B cell (primary cell): ENCODE measurements around the gene TP53. TPM values are rescaled to one million over a fixed set of nuclear protein-coding genes. Genes with fewer than 3 reads are reported as not detected.

Source experiments
- ATAC-seq: fragments of 200-7000 bp; cut with Tn5 transposase; one replicate; pipeline ENCODE4 v1.10.0; 2021; ENCODE audit warnings: low read depth, mild to moderate bottlenecking, moderate number of reproducible peaks, moderate library complexity
- CTCF ChIA-PET: fragments of 350-600 bp; sonication (Branson Sonifier 250); formaldehyde crosslinking; loops from one replicate; lab custom pipeline; 2021; ENCODE audit warnings: antibody characterized with exemption, inconsistent platforms; lab: Charles Lee
- POLR2A ChIA-PET: fragments of 350-600 bp; sonication (Branson Sonifier 250); formaldehyde crosslinking; loops from one replicate; lab custom pipeline; 2021; ENCODE audit warnings: antibody characterized with exemption; lab: Charles Lee
- DNase-seq: peaks from one replicate; pipeline ENCODE4 v3.0.0; 2013
- H2AFZ ChIP-seq: 2 replicates; pipeline ENCODE4 v1.6.1; 2012; ENCODE audit warnings: mild to moderate bottlenecking, low read depth, low read length; ENCODE audit not compliant: insufficient read depth, poor library complexity, severe bottlenecking
- H3K27ac ChIP-seq, 2 donors: 1 replicate in 1 of 2; 2 replicates in 1 of 2; pipeline ENCODE4 v1.5.1; 2012 to 2013; ENCODE audit warnings: low read length in 2 of 2, mild to moderate bottlenecking in 2 of 2, moderate library complexity in 1 of 2
- H3K27me3 ChIP-seq, 4 experiments: fragments of 200-600 bp in 1 of 4; sonication (generic) in 1 of 4; replicated peaks in 1 of 4; 1 replicate in 2 of 4; 2 replicates in 2 of 4; pipeline versions ENCODE4 v1.6.1 to v1.7.0; 2013 to 2016; ENCODE audit warnings: low read length in 3 of 4, mild to moderate bottlenecking in 2 of 4, mixed read lengths in 1 of 4, moderate library complexity in 1 of 4; ENCODE audit not compliant: insufficient read depth in 4 of 4, control insufficient read depth in 3 of 4; ENCODE audit errors: control extremely low read depth in 1 of 4
- H3K36me3 ChIP-seq, 2 experiments: replicated peaks in 1 of 2; 1 replicate in 1 of 2; 2 replicates in 1 of 2; pipeline versions ENCODE4 v1.6.1 to v1.7.1; 2013; ENCODE audit warnings: low read length in 1 of 2; ENCODE audit not compliant: insufficient read depth in 2 of 2, control insufficient read depth in 1 of 2; ENCODE audit errors: control extremely low read depth in 1 of 2, extremely low read depth in 1 of 2
- H3K4me1 ChIP-seq, 2 donors: fragments of 200-600 bp in 1 of 2; sonication (generic) in 1 of 2; 1 replicate in 1 of 2; 2 replicates in 1 of 2; pipeline versions ENCODE4 v1.5.1 to v1.6.1; 2013 to 2017; ENCODE audit warnings: low read length in 2 of 2; ENCODE audit not compliant: control insufficient read depth in 2 of 2, insufficient read depth in 2 of 2
- H3K4me2 ChIP-seq: replicated peaks from 2 replicates; pipeline ENCODE3; 2012; ENCODE audit warnings: mild to moderate bottlenecking, low read depth, low read length; ENCODE audit not compliant: poor library complexity, severe bottlenecking
- H3K4me3 ChIP-seq, 5 experiments: fragments of 200-600 bp in 1 of 5; sonication (generic) in 1 of 5; 1 replicate in 3 of 5; 2 replicates in 2 of 5; pipeline versions ENCODE4 v1.5.1 to v1.7.0; 2011 to 2016; ENCODE audit warnings: low read length in 4 of 5, mild to moderate bottlenecking in 4 of 5, low read depth in 2 of 5, control low read depth in 1 of 5, moderate library complexity in 1 of 5; ENCODE audit not compliant: insufficient read depth in 1 of 5; ENCODE audit errors: control extremely low read depth in 1 of 5, extremely low read depth in 1 of 5
- H3K79me2 ChIP-seq: fragments of 200-600 bp; sonication (generic); one replicate; pipeline ENCODE4 v1.6.0; 2016; ENCODE audit warnings: low read length; ENCODE audit not compliant: control insufficient read depth, insufficient read depth
- H3K9ac ChIP-seq: fragments of 200-600 bp; sonication (generic); 2 replicates; pipeline ENCODE4 v1.6.1; 2017; ENCODE audit warnings: mild to moderate bottlenecking, low read length, moderate library complexity
- H3K9me3 ChIP-seq, 3 donors: one replicate each; pipeline versions ENCODE4 v1.6.1 to v1.7.1; 2013; ENCODE audit warnings: low read length in 2 of 3; ENCODE audit not compliant: control insufficient read depth in 2 of 3, insufficient read depth in 1 of 3; ENCODE audit errors: control extremely low read depth in 1 of 3
- H4K20me1 ChIP-seq: 2 replicates; pipeline ENCODE4 v1.6.0; 2012; ENCODE audit warnings: mild to moderate bottlenecking, low read length; ENCODE audit not compliant: insufficient read depth, control insufficient read depth, poor library complexity, severe bottlenecking
- H3K27ac Mint-ChIP-seq: one replicate; pipeline ENCODE4 v1.8.0; 2021; ENCODE audit warnings: mixed read lengths
- H3K27me3 Mint-ChIP-seq: one replicate; pipeline ENCODE4 v1.8.0; 2021; ENCODE audit warnings: mixed read lengths
- H3K4me1 Mint-ChIP-seq: one replicate; pipeline ENCODE4 v1.8.0; 2021; ENCODE audit warnings: mixed read lengths
- H3K4me3 Mint-ChIP-seq: one replicate; pipeline ENCODE4 v1.8.0; 2021; ENCODE audit warnings: mixed read lengths
- H3K9me3 Mint-ChIP-seq: one replicate; pipeline ENCODE4 v1.8.0; 2022; ENCODE audit warnings: mixed read lengths; ENCODE audit not compliant: insufficient read depth
- EZH2 ChIP-seq: IDR thresholded peaks from 2 replicates; pipeline ENCODE4 v1.6.1; 2012; ENCODE audit warnings: borderline replicate concordance, low read depth, mild to moderate bottlenecking, moderate library complexity, low read length; ENCODE audit not compliant: insufficient read depth, poor library complexity, severe bottlenecking
- WGBS: methylation state at CpG from one replicate; pipeline ENCODE4 v1.1.5; 2013; ENCODE audit warnings: missing lambda C conversion rate; ENCODE audit not compliant: insufficient coverage; 5-methylcytosine and 5-hydroxymethylcytosine counted together
- intact Hi-C: fragments of 100-400 bp; cut with micrococcal nuclease; formaldehyde crosslinking; loops from one replicate; pipeline ENCODE4 v1.10.0; 2022
- polyA plus RNA-seq: library from polyadenylated mRNA; depleted of rRNA; stranded (reverse); fragments of >200 nt; gene quantifications from 2 replicates; pipeline ENCODE4 v1.2.3, GENCODE V29; 2012
- total RNA-seq, 2 donors: library from RNA; stranded (reverse); fragments of 120-200 nt in 1 of 2; gene quantifications; 1 replicate in 1 of 2; 2 replicates in 1 of 2; pipeline versions ENCODE4 v1.2.3 to v1.2.4, GENCODE V29; 2013 to 2022
- TF ChIP-seq, protein P1 (sequence below): fragments of 200-600 bp; IDR thresholded peaks from one replicate; pipeline ENCODE4 v1.8.0; 2022; ENCODE audit warnings: antibody characterized with exemption, mild to moderate bottlenecking

The TP53 gene
- total and polyA plus RNA-seq, 2 donors (not counting 1 experiment from before 2014, with no cell fraction given), result 76.1 to 89.9 TPM

DNA sequence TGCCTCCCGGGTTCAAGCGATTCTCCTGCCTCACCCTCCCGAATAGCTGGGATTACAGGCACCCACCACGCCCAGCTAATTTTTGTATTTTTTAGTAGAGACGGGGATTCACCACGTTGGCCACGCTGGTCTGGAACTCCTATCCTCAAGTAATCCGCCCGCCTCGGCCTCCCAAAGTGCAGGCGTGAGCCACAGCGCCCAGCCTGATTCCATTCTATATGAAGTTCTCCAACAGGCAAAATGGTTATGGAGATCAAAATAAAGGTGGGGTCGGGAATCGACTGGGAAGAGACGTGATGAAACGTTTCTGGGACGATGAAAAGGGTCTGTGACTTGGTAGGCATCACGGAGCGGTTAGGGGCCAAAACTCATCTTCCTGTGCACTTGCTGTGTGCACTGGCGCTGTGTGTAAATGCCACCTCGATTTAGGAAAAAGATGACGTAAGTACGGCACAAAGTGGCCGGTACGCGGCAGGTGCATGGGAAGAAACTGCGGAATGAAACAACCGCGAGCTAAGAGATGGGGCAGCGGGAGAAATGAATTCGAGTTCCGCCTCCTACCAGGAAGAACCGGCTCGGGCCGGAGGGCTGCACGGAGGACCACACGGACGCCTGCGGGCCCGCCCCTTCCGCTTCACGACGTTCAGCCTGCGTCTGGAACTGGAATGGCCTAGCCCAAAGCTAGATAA is 1.6 kb downstream of the TP53 start:
- peak overlapping the region; percentile 84 for H3K4me2 ChIP-seq
- no peaks in the 10 kb centered on the region for H3K9me3 ChIP-seq
- H3K27me3 ChIP-seq, result no peaks in the 10 kb centered on the region
- peak overlapping the region; percentile 94 to 99 for H3K27ac ChIP-seq
- ATAC-seq (peak; percentile 52), DNase-seq (peak; percentile 96)
- POLR2A ChIA-PET, result interaction anchor here (0.5 to 3.6 kb wide), 24 partner anchors 10 to 650 kb away, joined by 3 to 35 read pairs (median 5); partner anchors contain the start of genes ATP1B2, FXR2, KDM6B and MPDU1
- H3K9me3 Mint-ChIP-seq, result no peaks in the 10 kb centered on the region
- H3K4me3 Mint-ChIP-seq, result peak overlapping the region; percentile 98
- H3K4me1 ChIP-seq, result peaks cover 22 to 32% of the 10 kb centered on the region in 2 donors
- CTCF ChIA-PET, result interaction anchor here (0.6 to 5.2 kb wide), 13 partner anchors 12 to 639 kb away, joined by 3 to 35 read pairs (median 8); partner anchors contain the start of genes CD68, FXR2, MPDU1 and NAA38
- peaks cover 37% of the 10 kb centered on the region for H3K4me1 Mint-ChIP-seq
- WGBS, result 12% methylated on average over 40 of the region's 44 CpGs
- H3K4me3 ChIP-seq, result peak overlapping the region; percentile 68 to 100 (median 100)
- H3K27ac Mint-ChIP-seq, result peak overlapping the region; percentile 100
- H3K27me3 Mint-ChIP-seq, result no peaks in the 10 kb centered on the region
- H3K36me3 ChIP-seq, result peaks cover 0 to 8% of the 10 kb centered on the region in 2 experiments
- peaks cover 72% of the 10 kb centered on the region for H3K79me2 ChIP-seq
- TF ChIP-seq, protein P1, sequence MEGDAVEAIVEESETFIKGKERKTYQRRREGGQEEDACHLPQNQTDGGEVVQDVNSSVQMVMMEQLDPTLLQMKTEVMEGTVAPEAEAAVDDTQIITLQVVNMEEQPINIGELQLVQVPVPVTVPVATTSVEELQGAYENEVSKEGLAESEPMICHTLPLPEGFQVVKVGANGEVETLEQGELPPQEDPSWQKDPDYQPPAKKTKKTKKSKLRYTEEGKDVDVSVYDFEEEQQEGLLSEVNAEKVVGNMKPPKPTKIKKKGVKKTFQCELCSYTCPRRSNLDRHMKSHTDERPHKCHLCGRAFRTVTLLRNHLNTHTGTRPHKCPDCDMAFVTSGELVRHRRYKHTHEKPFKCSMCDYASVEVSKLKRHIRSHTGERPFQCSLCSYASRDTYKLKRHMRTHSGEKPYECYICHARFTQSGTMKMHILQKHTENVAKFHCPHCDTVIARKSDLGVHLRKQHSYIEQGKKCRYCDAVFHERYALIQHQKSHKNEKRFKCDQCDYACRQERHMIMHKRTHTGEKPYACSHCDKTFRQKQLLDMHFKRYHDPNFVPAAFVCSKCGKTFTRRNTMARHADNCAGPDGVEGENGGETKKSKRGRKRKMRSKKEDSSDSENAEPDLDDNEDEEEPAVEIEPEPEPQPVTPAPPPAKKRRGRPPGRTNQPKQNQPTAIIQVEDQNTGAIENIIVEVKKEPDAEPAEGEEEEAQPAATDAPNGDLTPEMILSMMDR, result no peak
- TF ChIP-seq EZH2, result no peak
- peaks cover 6% of the 10 kb centered on the region for H4K20me1 ChIP-seq
- intact Hi-C loops, result loop anchor here (1.0 to 5.0 kb wide), 14 partner anchors 35 to 1033 kb away; partner anchors contain the start of genes ATP1B2, C17orf100, CTC1 and CTDNEP1
- H2AFZ ChIP-seq, result peak overlapping the region; percentile 75
- H3K9ac ChIP-seq, result peak overlapping the region; percentile 97
